GM12878 (cell line): ENCODE results near the gene CLDN15.

ENCODE experiments used
- BCL11A ChIP-seq: IDR thresholded peaks from 2 replicates; pipeline ENCODE4 v1.6.1; 2011; ENCODE audit warnings: low read depth, low read length
- CBX5 ChIP-seq: sonication (generic); IDR thresholded peaks from 2 replicates; pipeline ENCODE4 v1.6.1; 2016; ENCODE audit warnings: low read depth, moderate library complexity, mild to moderate bottlenecking, inconsistent platforms
- CTCF ChIP-seq, 3 experiments: IDR thresholded peaks in 2 of 3; conservative IDR thresholded peaks in 1 of 3; 2 replicates each; pipeline ENCODE4 v1.5.1; 2011; ENCODE audit warnings: low read depth in 3 of 3, low read length in 3 of 3, mild to moderate bottlenecking in 3 of 3, control low read depth in 2 of 3, moderate library complexity in 2 of 3, inconsistent platforms in 1 of 3, mixed read lengths in 1 of 3; ENCODE audit not compliant: control insufficient read depth in 2 of 3, insufficient read depth in 1 of 3; ENCODE audit errors: extremely low read depth in 1 of 3
- ELK1 ChIP-seq: IDR thresholded peaks from 2 replicates; pipeline ENCODE4 v1.6.1; 2012; ENCODE audit warnings: low read depth, low read length, improper control_type of control experiment
- MYC ChIP-seq: IDR thresholded peaks from 2 replicates; pipeline ENCODE4 v1.6.1; 2011; ENCODE audit warnings: mild to moderate bottlenecking, low read length, moderate library complexity, inconsistent platforms; ENCODE audit not compliant: insufficient read depth, insufficient replicate concordance, insufficient read length, severe bottlenecking
- POLR2AphosphoS5 ChIP-seq: IDR thresholded peaks from 2 replicates; pipeline ENCODE4 v1.6.1; 2011; ENCODE audit warnings: mild to moderate bottlenecking, low read length, inconsistent platforms
- RFX5 ChIP-seq: IDR thresholded peaks from 2 replicates; pipeline ENCODE4 v1.6.1; 2011; ENCODE audit warnings: low read depth, low read length, improper control_type of control experiment
- SRF ChIP-seq, 2 experiments: IDR thresholded peaks; 2 replicates each; pipeline ENCODE4 v1.6.1; 2011; ENCODE audit warnings: low read depth in 2 of 2, low read length in 2 of 2, mild to moderate bottlenecking in 1 of 2, moderate library complexity in 1 of 2
- USF1 ChIP-seq: IDR thresholded peaks from 2 replicates; pipeline ENCODE4 v1.6.1; 2011; ENCODE audit warnings: borderline replicate concordance, low read depth, mild to moderate bottlenecking, moderate library complexity, mixed read lengths, low read length; ENCODE audit not compliant: insufficient read depth; ENCODE audit errors: extremely low read length

- TF ChIP-seq SRF (IDR thresholded peaks at IDR 0.05; ENCODE audit: low read depth in 2 of 2, low read length in 2 of 2) (no peak), CBX5 (no peak), RFX5 (no peak), BCL11A (no peak), POLR2AphosphoS5 (no peak), ELK1 (no peak), USF1 (no peak), CTCF (IDR thresholded peaks at IDR 0.05 in 2 of 3, conservative IDR thresholded peaks at IDR 0.05 in 1 of 3; ENCODE audit: control insufficient read depth in 2 of 3, extremely low read depth in 1 of 3, insufficient read depth in 1 of 3, low read depth in 3 of 3, low read length in 3 of 3) (no peak), MYC (no peak)
These were observed 20.7 kb upstream of the CLDN15 start for GRCh38 chr7:101258243-101258731.
